ENCODE data around the gene ACO2. TPM values are rescaled to one million over a fixed set of nuclear protein-coding genes. Genes with fewer than 3 reads are reported as not detected.

Gene ACO2
- total RNA-seq, 2 donors from 2014 or later, result 32.7 to 75.5 TPM

DNA sequence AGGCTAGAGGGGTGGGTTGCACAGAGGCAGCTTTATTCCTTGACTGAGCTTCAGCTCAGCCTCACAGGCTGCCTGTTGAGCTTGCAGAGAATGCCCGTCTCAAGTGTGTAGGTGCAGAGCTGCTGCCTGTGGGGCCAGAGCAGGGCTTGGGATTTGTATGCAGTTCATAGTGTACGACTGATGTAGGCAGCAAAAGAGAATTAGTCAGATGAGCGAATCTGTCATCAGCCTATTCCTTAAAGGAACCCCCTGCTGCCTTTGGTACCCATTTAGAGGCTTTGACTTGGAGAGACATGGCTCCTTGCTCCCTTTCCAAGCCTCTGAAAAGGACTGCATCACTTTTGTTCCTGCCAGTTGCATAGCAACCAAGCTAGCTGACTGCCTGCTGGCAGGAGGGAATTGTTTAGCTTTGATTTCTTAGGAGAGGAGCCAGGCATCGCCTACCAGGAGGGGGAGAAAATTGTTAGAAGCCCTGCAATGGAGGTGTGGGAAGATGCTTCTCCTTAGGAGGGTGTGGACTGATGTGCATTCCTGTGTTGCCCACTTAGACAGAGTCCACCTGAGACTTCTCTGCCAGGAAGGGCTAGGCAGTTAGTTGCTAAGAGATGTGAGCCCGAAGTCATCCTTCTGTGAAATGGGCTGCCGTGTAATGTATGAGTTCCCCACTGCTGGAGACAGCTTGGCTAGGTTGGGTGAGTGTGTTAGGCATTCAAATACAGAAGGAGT, 10.9 kb downstream of the ACO2 start:
- H3K4me1 ChIP-seq, result peaks cover 37% of the 10 kb centered on the region
- ATAC-seq, result no peak
- H3K27ac ChIP-seq, result peak overlapping the region in 1 of 4 donors; percentile 45

GRCh38 chr22:41480397-41480735, 11.4 kb downstream of the ACO2 start:
- Histone ChIP-seq H3K4me3 (no peak overlapping the region), H3K9me3 (no peaks in the 10 kb centered on the region), H3K27me3 (no peaks in the 10 kb centered on the region), H3K4me1 (peaks cover 36% of the 10 kb centered on the region), H3K27ac (no peak overlapping the region), H3K36me3 (replicated peaks in 1 of 2; ENCODE audit: insufficient read depth in 1 of 2, low read depth in 2 of 2) (no peaks in the 10 kb centered on the region)
- ATAC-seq (no peak), DNase-seq (no peak)
- TF ChIP-seq, protein P1, sequence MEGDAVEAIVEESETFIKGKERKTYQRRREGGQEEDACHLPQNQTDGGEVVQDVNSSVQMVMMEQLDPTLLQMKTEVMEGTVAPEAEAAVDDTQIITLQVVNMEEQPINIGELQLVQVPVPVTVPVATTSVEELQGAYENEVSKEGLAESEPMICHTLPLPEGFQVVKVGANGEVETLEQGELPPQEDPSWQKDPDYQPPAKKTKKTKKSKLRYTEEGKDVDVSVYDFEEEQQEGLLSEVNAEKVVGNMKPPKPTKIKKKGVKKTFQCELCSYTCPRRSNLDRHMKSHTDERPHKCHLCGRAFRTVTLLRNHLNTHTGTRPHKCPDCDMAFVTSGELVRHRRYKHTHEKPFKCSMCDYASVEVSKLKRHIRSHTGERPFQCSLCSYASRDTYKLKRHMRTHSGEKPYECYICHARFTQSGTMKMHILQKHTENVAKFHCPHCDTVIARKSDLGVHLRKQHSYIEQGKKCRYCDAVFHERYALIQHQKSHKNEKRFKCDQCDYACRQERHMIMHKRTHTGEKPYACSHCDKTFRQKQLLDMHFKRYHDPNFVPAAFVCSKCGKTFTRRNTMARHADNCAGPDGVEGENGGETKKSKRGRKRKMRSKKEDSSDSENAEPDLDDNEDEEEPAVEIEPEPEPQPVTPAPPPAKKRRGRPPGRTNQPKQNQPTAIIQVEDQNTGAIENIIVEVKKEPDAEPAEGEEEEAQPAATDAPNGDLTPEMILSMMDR (IDR thresholded peaks at IDR 0.05), result no peak
- TF ChIP-seq POLR2A (IDR thresholded peaks at IDR 0.05), result no peak
- intact Hi-C loops (cut with DNase I), result no loop called here
- WGBS, 2 donors, result 68 to 78% methylated on average over 7 of the region's 7 CpGs

More for the DNA sequence above, 10.9 kb downstream of the ACO2 start:
- Histone ChIP-seq H3K9me3 (no peaks in the 10 kb centered on the region), H3K4me3 (no peak overlapping the region), H3K36me3 (replicated peaks in 1 of 2; ENCODE audit: insufficient read depth in 1 of 2, low read depth in 2 of 2) (no peaks in the 10 kb centered on the region), H3K27me3 (no peaks in the 10 kb centered on the region)
- 72 to 79% methylated on average over 6 of the region's 6 CpGs for WGBS, 2 donors
- intact Hi-C loops (cut with DNase I), result no loop called here
- DNase-seq, result no peak
- TF ChIP-seq POLR2A (IDR thresholded peaks at IDR 0.05), result no peak
- TF ChIP-seq, protein P1 (IDR thresholded peaks at IDR 0.05), result no peak

- intact Hi-C loops (cut with DNase I), result no loop called here
- no peaks in the 10 kb centered on the region for H3K9me3 ChIP-seq
- DNase-seq (no peak), ATAC-seq (no peak)
- 83% methylated on average over 8 to 12 of the region's 15 CpGs for WGBS, 2 donors
- H3K27ac ChIP-seq, result no peak overlapping the region
- H3K4me1 ChIP-seq, result peaks cover 28% of the 10 kb centered on the region
- H3K27me3 ChIP-seq, result no peaks in the 10 kb centered on the region
- TF ChIP-seq POLR2A (IDR thresholded peaks at IDR 0.05), result no peak
- TF ChIP-seq, protein P1 (IDR thresholded peaks at IDR 0.05), result no peak
- no peaks in the 10 kb centered on the region for H3K36me3 ChIP-seq (replicated peaks in 1 of 2; ENCODE audit: insufficient read depth in 1 of 2, low read depth in 2 of 2)
- no peak overlapping the region for H3K4me3 ChIP-seq
Observed at GRCh38 chr22:41481131-41481830, 12.4 kb downstream of the ACO2 start.

GRCh38 chr22:41481925-41482318, 13.0 kb downstream of the ACO2 start:
- no peaks in the 10 kb centered on the region for H3K36me3 ChIP-seq (replicated peaks in 1 of 2; ENCODE audit: insufficient read depth in 1 of 2, low read depth in 2 of 2)
- no peak for ATAC-seq
- no peak for DNase-seq
- no peaks in the 10 kb centered on the region for H3K27me3 ChIP-seq
- no peak overlapping the region for H3K27ac ChIP-seq
- 25 to 47% methylated on average over 2 to 5 of the region's 5 CpGs for whole genome bisulfite sequencing, 2 donors
- TF ChIP-seq, protein P1 (IDR thresholded peaks at IDR 0.05), result no peak
- TF ChIP-seq POLR2A (IDR thresholded peaks at IDR 0.05), result no peak
- intact Hi-C loops (cut with DNase I), result no loop called here
- no peaks in the 10 kb centered on the region for H3K9me3 ChIP-seq
- no peak overlapping the region for H3K4me3 ChIP-seq
- H3K4me1 ChIP-seq, result peaks cover 32% of the 10 kb centered on the region

Data from body of pancreas (tissue), 4 donors.